Adipocyte (in vitro differentiated cells): Measurements from ENCODE around the gene TEAD4.

Experiments
- DNase-seq: peaks from one replicate; pipeline ENCODE4 v3.0.0-alpha.2; 2015; ENCODE audit warnings: low read depth
- H3K27me3 ChIP-seq: replicated peaks from 2 replicates; pipeline ENCODE4 v1.7.0; 2013; ENCODE audit warnings: mild to moderate bottlenecking, low read length, moderate library complexity; ENCODE audit not compliant: control insufficient read depth, insufficient read depth
- H3K36me3 ChIP-seq: 2 replicates; pipeline ENCODE4 v1.7.0; 2013; ENCODE audit warnings: low read length, mild to moderate bottlenecking, moderate library complexity; ENCODE audit not compliant: control insufficient read depth, insufficient read depth, severe bottlenecking
- H3K4me1 ChIP-seq: 2 replicates; pipeline ENCODE4 v1.7.0; 2013; ENCODE audit warnings: mild to moderate bottlenecking, low read length, moderate library complexity; ENCODE audit not compliant: control insufficient read depth, insufficient read depth
- H3K4me3 ChIP-seq: 2 replicates; pipeline ENCODE4 v1.7.0; 2013; ENCODE audit warnings: mild to moderate bottlenecking, low read length, moderate library complexity
- H3K9ac ChIP-seq: 2 replicates; pipeline ENCODE4 v1.7.0; 2013; ENCODE audit warnings: mild to moderate bottlenecking, low read length, moderate library complexity
- H3K9me3 ChIP-seq: 2 replicates; pipeline ENCODE4 v1.7.0; 2013; ENCODE audit warnings: mild to moderate bottlenecking, low read length, moderate library complexity; ENCODE audit not compliant: control insufficient read depth

TEAD4 gene

DNA sequence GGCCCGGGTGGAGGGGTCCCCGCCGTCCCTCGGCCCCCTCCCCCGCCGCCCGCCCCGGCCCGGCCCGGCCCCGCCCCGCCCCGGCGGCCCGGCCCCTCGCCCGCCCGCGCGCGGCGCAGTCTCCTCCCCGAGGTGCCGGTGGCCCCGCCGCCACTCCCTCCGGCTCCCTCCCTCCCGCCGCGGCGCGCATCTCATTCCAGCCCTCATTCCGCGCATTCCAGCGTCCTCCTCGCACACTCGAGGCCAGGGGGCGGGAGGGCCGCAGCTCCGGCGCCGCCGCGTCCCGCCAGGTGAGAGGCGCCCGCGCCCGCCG is at the start of gene TEAD4:
TEAD4 (plus strand) TSS at position 206 of the 313 bp plus-strand sequence.
- Histone ChIP-seq H3K27me3 (no peaks in the 10 kb centered on the region), H3K9ac (peak within 1 kb of the TSS; percentile 89), H3K4me3 (peak within 1 kb of the TSS; percentile 88), H3K9me3 (no peaks in the 10 kb centered on the region), H3K36me3 (no peaks in the 10 kb centered on the region), H3K4me1 (peaks cover 16% of the 10 kb centered on the region)
- DNase-seq = peak; percentile 89

GRCh38 chr12:2912216-2912575 is 47.0 kb upstream of the TEAD4 start:
- Histone ChIP-seq H3K9me3 (no peaks in the 10 kb centered on the region), H3K9ac (no peak overlapping the region), H3K36me3 (peaks cover 59% of the 10 kb centered on the region), H3K4me3 (no peak overlapping the region), H3K4me1 (no peaks in the 10 kb centered on the region), H3K27me3 (no peaks in the 10 kb centered on the region)
- DNase-seq = no peak

DNA sequence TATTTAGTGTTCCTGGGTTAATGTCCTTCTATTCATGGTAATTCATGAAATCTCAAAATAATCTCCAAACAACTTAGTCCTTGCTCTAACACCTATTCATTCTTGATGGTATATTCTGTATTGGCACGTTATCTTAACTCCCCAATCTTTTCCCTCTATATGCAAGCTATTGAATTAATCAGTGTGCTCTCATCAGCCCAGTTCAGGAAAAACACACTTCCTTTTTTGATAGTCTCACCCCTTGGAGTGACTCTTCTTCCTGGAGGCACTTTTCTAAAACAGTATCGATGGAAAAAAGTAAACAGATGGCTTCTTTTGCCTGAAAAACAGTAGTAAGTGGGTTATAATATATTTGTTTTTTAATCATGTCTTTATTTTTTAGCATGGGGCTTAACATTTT is 39.9 kb upstream of the TEAD4 start:
- peaks cover 59% of the 10 kb centered on the region for H3K36me3 ChIP-seq
- no peaks in the 10 kb centered on the region for H3K27me3 ChIP-seq
- no peaks in the 10 kb centered on the region for H3K9me3 ChIP-seq
- H3K4me1 ChIP-seq = no peaks in the 10 kb centered on the region
- no peak for DNase-seq
- no peak overlapping the region for H3K4me3 ChIP-seq
- H3K9ac ChIP-seq = no peak overlapping the region

GRCh38 chr12:2922329-2922728 is 36.9 kb upstream of the TEAD4 start:
- no peak overlapping the region for H3K4me3 ChIP-seq
- no peaks in the 10 kb centered on the region for H3K9me3 ChIP-seq
- no peaks in the 10 kb centered on the region for H3K27me3 ChIP-seq
- no peak overlapping the region for H3K9ac ChIP-seq
- H3K36me3 ChIP-seq = peaks cover 57% of the 10 kb centered on the region
- no peaks in the 10 kb centered on the region for H3K4me1 ChIP-seq
- no peak for DNase-seq

- Histone ChIP-seq H3K36me3 (peaks cover 64% of the 10 kb centered on the region), H3K4me1 (no peaks in the 10 kb centered on the region), H3K27me3 (no peaks in the 10 kb centered on the region), H3K9ac (no peak overlapping the region), H3K9me3 (no peaks in the 10 kb centered on the region), H3K4me3 (no peak overlapping the region)
- DNase-seq = no peak
These were observed 36.1 kb upstream of the TEAD4 start for GRCh38 chr12:2923057-2923456.

GRCh38 chr12:2924019-2924418 is 35.2 kb upstream of the TEAD4 start:
- no peak for DNase-seq
- H3K9me3 ChIP-seq = no peaks in the 10 kb centered on the region
- H3K4me3 ChIP-seq = no peak overlapping the region
- no peak overlapping the region for H3K9ac ChIP-seq
- H3K27me3 ChIP-seq = no peaks in the 10 kb centered on the region
- H3K36me3 ChIP-seq = peaks cover 64% of the 10 kb centered on the region
- no peaks in the 10 kb centered on the region for H3K4me1 ChIP-seq

DNA sequence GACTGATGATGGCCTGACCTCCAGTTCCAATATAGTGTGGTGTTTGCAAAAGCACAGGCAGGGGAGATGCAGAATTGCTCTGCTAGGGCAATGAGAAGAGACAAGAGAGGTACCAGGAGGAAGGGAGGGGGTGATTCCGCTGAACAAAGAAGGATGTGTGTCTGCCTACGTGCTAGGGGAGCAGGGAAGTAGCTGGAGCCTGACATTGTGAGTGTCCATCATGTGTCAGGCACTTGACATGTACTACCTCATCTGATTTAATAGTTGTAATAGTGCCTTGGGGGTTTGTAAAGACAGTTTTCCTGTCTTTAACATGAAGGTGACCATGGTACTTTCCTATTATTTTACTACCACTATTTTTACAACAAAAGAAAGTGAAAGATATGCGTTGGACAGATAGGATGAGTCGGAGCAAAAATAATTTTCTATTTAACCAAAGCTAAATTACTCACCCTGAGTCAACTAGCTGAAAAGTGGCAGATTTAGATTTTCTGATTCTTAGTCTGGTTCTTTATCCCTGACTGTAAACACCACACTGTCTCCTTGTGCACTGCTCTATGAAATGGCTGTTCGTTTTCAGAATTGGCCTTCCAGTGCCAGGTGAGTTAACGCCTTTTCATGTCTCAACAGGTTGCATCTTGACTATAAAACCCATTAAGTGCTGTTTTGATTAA is 33.7 kb upstream of the TEAD4 start:
- Histone ChIP-seq H3K36me3 (peaks cover 58% of the 10 kb centered on the region), H3K27me3 (no peaks in the 10 kb centered on the region), H3K9me3 (no peaks in the 10 kb centered on the region), H3K4me1 (no peaks in the 10 kb centered on the region), H3K9ac (no peak overlapping the region), H3K4me3 (no peak overlapping the region)
- peak; percentile 5 for DNase-seq

GRCh38 chr12:2930865-2931264 is 28.3 kb upstream of the TEAD4 start:
- no peak for DNase-seq
- Histone ChIP-seq H3K9ac (no peak overlapping the region), H3K4me3 (no peak overlapping the region), H3K4me1 (no peaks in the 10 kb centered on the region), H3K9me3 (no peaks in the 10 kb centered on the region), H3K27me3 (no peaks in the 10 kb centered on the region), H3K36me3 (peaks cover 69% of the 10 kb centered on the region)

- no peak for DNase-seq
- Histone ChIP-seq H3K4me3 (no peak overlapping the region), H3K27me3 (no peaks in the 10 kb centered on the region), H3K36me3 (peaks cover 65% of the 10 kb centered on the region), H3K9me3 (no peaks in the 10 kb centered on the region), H3K4me1 (no peaks in the 10 kb centered on the region), H3K9ac (no peak overlapping the region)
These were observed 25.6 kb upstream of the TEAD4 start for GRCh38 chr12:2933586-2933985.

- H3K9ac ChIP-seq = no peak overlapping the region
- no peak for DNase-seq
- no peak overlapping the region for H3K4me3 ChIP-seq
- no peaks in the 10 kb centered on the region for H3K27me3 ChIP-seq
- peaks cover 73% of the 10 kb centered on the region for H3K36me3 ChIP-seq
- H3K9me3 ChIP-seq = no peaks in the 10 kb centered on the region
- no peaks in the 10 kb centered on the region for H3K4me1 ChIP-seq
These were observed 24.8 kb upstream of the TEAD4 start for GRCh38 chr12:2934371-2934770.

DNA sequence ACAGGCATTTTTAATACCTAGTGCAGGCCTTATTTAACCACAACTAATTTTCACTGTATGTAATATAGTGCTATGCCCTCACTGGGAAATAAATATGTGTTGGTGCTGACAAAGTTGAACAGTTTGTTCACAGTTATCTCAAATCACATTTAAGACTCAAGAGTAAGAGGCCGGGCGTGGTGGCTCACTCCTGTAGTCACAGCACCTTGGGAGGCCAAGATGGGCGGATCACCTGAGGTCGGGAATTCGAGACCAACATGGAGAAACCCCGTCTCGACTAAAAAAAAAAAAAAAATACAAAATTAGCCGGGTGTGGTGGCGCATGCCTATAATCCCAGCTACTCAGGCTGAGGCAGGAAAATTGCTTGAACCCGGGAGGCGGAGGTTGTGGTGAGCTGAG is 22.9 kb upstream of the TEAD4 start:
- no peak overlapping the region for H3K9ac ChIP-seq
- H3K36me3 ChIP-seq = peaks cover 83% of the 10 kb centered on the region
- no peak overlapping the region for H3K4me3 ChIP-seq
- no peaks in the 10 kb centered on the region for H3K27me3 ChIP-seq
- DNase-seq = no peak
- no peaks in the 10 kb centered on the region for H3K9me3 ChIP-seq
- no peaks in the 10 kb centered on the region for H3K4me1 ChIP-seq

DNA sequence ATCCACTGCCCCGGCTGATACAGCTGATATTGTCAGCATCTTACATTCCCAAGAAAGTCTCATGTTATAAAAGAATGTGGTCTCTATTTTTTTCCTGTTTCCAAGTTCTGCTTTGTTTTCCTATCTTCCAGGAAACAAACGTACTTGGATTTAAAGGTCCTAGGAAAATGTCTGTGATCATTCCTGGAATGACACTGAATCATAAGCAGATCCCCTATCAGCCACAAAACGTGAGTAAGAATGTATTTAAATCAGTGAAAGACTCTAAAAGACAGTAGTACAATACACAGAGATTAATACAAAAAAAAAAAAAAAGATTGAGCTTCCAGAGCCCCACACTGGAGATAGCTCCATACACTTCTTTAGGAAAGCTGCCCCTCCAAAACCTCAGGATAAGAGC is 21.7 kb upstream of the TEAD4 start:
- Histone ChIP-seq H3K27me3 (no peaks in the 10 kb centered on the region), H3K9ac (no peak overlapping the region), H3K4me3 (no peak overlapping the region), H3K4me1 (no peaks in the 10 kb centered on the region), H3K36me3 (peaks cover 74% of the 10 kb centered on the region), H3K9me3 (no peaks in the 10 kb centered on the region)
- no peak for DNase-seq
